ENCODE results near the gene LYG1. TPM values are rescaled to one million over a fixed set of nuclear protein-coding genes. Genes with fewer than 3 reads are reported as not detected.

Gene LYG1
- total and polyA plus RNA-seq, 2 of the 8 experiments (the other 6 are each of a cell fraction or from before 2014, with no cell fraction given): 0.68 to 0.86 TPM

- H3K27ac ChIP-seq (ENCODE audit: low read depth, low read length): no peak overlapping the region
- H3K23ac ChIP-seq (ENCODE audit: insufficient read length): no peak overlapping the region
- DNase-seq (ENCODE audit: low read depth in 1 of 2, low spot score in 2 of 2) (no peak), FAIRE-seq (no peak)
- no peak overlapping the region for H2BK20ac ChIP-seq (ENCODE audit: low read length)
- H2AK5ac ChIP-seq (ENCODE audit: low read depth, low read length): no peak overlapping the region
- H2BK15ac ChIP-seq (ENCODE audit: low read length): no peak overlapping the region
- ChIA-PET POLR2A (ENCODE audit: partially characterized antibody) (no interaction called here), CTCF (ENCODE audit: partially characterized antibody) (no interaction called here)
- no peaks in the 10 kb centered on the region for H3K79me1 ChIP-seq (ENCODE audit: low read depth, low read length)
- no peak for TF ChIP-seq SP4 (IDR thresholded peaks at IDR 0.05; ENCODE audit: low read length)
- TF ChIP-seq SP1 (IDR thresholded peaks at IDR 0.05; ENCODE audit: low read depth, low read length): no peak
- TF ChIP-seq, protein P1, sequence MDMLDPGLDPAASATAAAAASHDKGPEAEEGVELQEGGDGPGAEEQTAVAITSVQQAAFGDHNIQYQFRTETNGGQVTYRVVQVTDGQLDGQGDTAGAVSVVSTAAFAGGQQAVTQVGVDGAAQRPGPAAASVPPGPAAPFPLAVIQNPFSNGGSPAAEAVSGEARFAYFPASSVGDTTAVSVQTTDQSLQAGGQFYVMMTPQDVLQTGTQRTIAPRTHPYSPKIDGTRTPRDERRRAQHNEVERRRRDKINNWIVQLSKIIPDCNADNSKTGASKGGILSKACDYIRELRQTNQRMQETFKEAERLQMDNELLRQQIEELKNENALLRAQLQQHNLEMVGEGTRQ (IDR thresholded peaks at IDR 0.05; ENCODE audit: low read length): no peak
- TF ChIP-seq CHD1 (IDR thresholded peaks at IDR 0.05; ENCODE audit: low read depth, low read length): no peak
- no peak for TF ChIP-seq ASH2L (IDR thresholded peaks at IDR 0.05; ENCODE audit: low read length)
- no peak for TF ChIP-seq RNF2 (IDR thresholded peaks at IDR 0.05; ENCODE audit: borderline replicate concordance, low read depth, low read length, missing control alignments, poor library complexity, severe bottlenecking)
- TF ChIP-seq EP300 (IDR thresholded peaks at IDR 0.05; ENCODE audit: borderline replicate concordance in 1 of 2, low read depth in 2 of 2, low read length in 2 of 2): no peak
- H3K4ac ChIP-seq (replicated peaks; ENCODE audit: insufficient read length, low read depth, low read length): no peak overlapping the region
- no peaks in the 10 kb centered on the region for H3K36me3 ChIP-seq (ENCODE audit: control insufficient read depth in 2 of 4, insufficient read depth in 4 of 4, low read length in 3 of 4)
- H4K5ac ChIP-seq (ENCODE audit: insufficient read length, low read depth, low read length): no peak overlapping the region
- peaks cover 0 to 3% (median 0%) of the 10 kb centered on the region in 4 experiments; a peak in 1 of 7 replicates for H3K4me1 ChIP-seq (replicated peaks in 1 of 4; ENCODE audit: control insufficient read depth in 3 of 4, insufficient read depth in 4 of 4, low read length in 3 of 4)
- no peaks in the 10 kb centered on the region for H4K20me1 ChIP-seq (replicated peaks in 1 of 2; ENCODE audit: control insufficient read depth in 1 of 2, insufficient read depth in 2 of 2, low read length in 2 of 2)
- no peak overlapping the region for H2BK12ac ChIP-seq (ENCODE audit: low read depth, low read length)
- H3K9me3 ChIP-seq (ENCODE audit: insufficient read depth in 2 of 2, low read depth in 1 of 2, low read length in 1 of 2): peaks cover 0 to 7% of the 10 kb centered on the region in 2 experiments; a peak in 2 of 4 replicates
- H4K8ac ChIP-seq (ENCODE audit: extremely low read depth, insufficient read depth, low read length): no peak overlapping the region
- no peaks in the 10 kb centered on the region for H3K79me2 ChIP-seq (ENCODE audit: control insufficient read depth in 1 of 2, insufficient read depth in 2 of 2, low read length in 2 of 2)
- no peak overlapping the region for H2BK120ac ChIP-seq (replicated peaks; ENCODE audit: low read depth, low read length)
- no peak overlapping the region for H4K91ac ChIP-seq (replicated peaks; ENCODE audit: insufficient read length, low read length)
- no peak overlapping the region for H3K4me2 ChIP-seq (ENCODE audit: insufficient read depth in 1 of 2, low read depth in 2 of 2, low read length in 2 of 2)
- H3K23me2 ChIP-seq (ENCODE audit: low read depth, low read length): no peaks in the 10 kb centered on the region
- no peak overlapping the region for H2BK5ac ChIP-seq (ENCODE audit: low read depth, low read length)
- H3K18ac ChIP-seq (ENCODE audit: extremely low read depth, low read length): no peak overlapping the region
- no peak overlapping the region for H3K9ac ChIP-seq (replicated peaks in 1 of 4; ENCODE audit: extremely low read depth in 1 of 4, low read depth in 3 of 4, low read length in 3 of 4)
- H2AFZ ChIP-seq (ENCODE audit: low read length): no peak overlapping the region
- H3K14ac ChIP-seq (ENCODE audit: insufficient read length): no peak overlapping the region
- no peaks in the 10 kb centered on the region for H3K27me3 ChIP-seq (replicated peaks in 1 of 4; ENCODE audit: control insufficient read depth in 3 of 4, extremely low read depth in 1 of 4, insufficient read depth in 3 of 4, low read length in 3 of 4)
- H3K4me3 ChIP-seq (ENCODE audit: extremely low read depth in 1 of 4, insufficient read depth in 2 of 4, low read depth in 3 of 4, low read length in 4 of 4): no peak overlapping the region
- no peak overlapping the region for H3K56ac ChIP-seq (replicated peaks; ENCODE audit: insufficient read length, low read depth, low read length)
Measured at GRCh38 chr2:99279969-99280695, 20.9 kb downstream of the LYG1 start.

Data from H1 (cell line).